HG03025 (cell line): ENCODE results near the gene TSHZ2.

ENCODE experiments used
- ATAC-seq: cut with Tn5 transposase; IDR thresholded peaks from one replicate; pipeline ENCODE4 v1.9.1; 2021; ENCODE audit warnings: mild to moderate bottlenecking, moderate library complexity; ENCODE audit not compliant: unreplicated experiment, low FRiP score

TSHZ2 gene

DNA sequence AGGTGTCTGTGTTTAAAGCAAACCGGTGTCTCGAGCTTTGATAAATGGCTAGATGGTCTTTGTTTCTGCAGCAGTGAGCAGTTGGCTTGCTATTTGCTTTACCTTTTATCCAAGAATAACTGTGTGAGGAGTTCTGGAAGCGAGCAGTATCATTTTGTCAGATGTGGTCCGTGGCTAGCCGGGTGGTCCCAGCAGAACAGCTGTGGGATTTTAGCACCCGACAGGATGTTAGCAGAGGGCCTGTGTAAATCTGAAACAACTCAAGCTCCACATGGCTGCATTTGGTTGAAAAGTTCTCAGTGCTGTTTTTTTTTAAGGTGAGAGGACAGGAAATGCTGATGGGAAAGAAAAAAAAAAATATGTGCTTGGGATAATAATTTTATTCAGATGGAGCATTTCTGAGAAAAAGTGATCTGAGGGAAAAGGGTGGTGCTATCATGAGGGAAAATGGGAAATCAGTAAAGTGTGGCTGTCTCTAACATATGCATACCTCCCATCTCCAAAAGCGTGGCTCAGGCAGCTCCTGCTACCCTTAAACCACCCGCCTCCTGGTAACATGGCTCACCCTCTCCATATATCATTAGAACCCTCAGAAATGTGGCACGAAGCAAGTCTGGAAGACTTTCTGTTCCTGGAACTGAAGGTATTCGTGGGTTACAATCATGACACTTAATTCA is 215.4 kb downstream of the TSHZ2 start:
- no peak for ATAC-seq

DNA sequence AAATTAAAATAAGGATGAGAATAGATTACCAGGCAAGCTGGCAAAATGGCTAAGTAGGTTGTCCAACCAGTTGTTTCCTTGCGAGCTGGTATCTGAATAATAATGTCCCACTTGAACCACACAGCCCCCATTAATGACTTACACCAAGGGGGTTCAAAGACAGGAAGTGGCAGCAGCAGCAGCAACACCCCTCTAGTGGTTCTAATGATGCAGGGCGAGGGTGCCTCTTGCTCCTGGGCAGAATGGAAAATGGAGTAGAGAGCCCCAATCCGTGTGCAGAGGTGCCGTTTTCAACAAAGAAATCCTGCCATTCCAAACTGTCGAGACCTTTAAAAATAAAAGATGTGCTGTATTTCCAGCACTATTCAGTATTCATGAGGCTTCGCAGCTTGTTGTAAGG is 218.1 kb downstream of the TSHZ2 start:
- no peak for ATAC-seq

DNA sequence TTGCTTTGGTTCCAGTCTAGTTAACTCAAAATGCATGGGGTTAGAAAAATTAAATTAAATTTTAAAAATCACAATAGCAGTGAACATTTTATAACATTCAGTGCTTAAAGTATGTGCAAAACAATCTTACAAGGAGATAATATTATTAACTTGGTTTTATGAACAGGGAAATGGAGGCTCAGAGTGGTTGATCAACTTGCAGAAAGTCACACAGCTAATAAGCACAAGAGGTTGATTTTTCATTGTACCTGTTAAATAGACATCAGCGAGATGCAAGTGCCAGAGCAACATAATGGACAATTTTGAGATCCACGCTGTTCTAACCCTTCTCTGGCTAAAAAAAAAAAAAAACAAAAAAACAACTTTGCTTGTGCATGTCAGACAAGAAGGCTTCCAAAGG is 219.8 kb downstream of the TSHZ2 start:
- ATAC-seq, result no peak

DNA sequence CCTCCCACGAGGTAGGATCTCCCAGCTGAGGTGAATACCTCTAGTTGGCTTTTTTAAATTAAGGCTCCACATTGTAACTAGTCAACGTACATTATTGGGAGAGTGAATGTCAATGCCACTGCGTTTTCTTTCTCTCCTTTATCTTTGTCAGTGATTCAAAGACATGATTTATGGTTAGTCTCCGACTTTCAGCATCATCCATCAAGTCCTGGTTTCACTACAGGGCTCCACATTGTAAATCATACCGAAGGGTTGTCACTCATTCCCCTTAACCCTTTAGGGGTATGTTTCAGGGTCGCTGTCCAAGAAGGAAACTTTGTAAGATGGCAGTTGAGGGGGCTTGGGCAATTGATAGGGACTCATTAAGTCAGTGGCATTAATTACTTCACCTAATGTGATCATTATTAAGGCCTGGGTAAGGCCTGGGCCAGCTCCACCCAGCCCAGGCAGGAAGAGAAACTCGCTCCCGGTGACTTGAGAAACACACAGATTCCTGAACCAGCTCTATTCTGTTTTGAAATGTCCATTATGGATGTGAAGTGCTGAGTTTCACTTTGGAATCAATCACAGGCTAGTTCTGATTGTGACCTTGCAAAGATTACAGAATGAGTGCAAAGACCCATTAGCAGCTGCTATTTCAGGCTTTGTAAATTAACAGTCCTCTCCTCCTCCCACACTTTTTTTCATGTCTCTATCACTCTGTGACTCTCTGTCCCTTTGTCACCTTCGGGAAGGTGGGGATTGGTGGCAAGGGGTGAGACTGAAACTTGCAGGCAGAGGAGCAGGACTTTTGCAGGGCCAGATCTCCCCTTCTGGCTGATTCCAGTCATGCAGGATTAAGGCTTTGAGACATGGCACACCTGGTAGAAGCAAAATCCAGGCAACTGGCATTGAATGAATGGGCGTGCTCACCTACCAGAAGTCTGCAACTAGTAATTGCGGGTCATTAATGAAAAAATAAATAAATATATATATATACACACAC is 222.4 kb downstream of the TSHZ2 start:
- no peak for ATAC-seq

DNA sequence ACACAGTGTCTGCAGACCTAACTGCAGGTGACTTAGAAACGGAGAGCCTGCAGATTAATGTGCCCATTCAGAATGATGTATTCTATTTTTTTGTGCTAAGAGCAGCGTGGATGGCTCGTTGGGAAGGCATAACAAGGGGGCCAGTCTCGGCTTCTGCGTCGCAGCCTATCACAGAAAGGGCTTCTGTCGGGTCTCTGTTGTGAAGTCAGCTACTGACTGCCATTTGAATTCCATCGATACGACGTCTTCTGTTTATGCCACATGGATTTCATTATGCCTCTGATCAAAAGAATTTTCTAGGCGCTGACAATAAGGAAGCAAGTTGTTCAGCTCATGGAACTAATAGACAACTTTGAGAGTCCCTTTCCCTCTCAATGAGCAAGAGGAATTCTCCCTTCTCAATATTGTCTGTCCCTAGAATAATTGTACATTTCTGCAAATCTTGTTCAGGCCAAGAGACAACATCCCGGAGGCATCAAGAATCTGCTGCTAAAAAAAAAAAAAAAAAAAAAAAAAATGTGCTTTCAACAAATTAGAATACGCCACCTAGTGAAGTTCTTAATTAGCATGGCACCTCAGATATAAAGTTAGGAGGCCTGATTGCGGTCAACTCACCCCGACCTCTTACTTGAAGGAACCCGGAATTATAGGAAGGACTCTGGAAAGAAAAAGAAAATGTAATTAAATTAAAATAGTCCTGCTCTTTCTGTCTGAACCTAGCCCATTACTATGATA is 223.9 kb downstream of the TSHZ2 start:
- ATAC-seq, result no peak

DNA sequence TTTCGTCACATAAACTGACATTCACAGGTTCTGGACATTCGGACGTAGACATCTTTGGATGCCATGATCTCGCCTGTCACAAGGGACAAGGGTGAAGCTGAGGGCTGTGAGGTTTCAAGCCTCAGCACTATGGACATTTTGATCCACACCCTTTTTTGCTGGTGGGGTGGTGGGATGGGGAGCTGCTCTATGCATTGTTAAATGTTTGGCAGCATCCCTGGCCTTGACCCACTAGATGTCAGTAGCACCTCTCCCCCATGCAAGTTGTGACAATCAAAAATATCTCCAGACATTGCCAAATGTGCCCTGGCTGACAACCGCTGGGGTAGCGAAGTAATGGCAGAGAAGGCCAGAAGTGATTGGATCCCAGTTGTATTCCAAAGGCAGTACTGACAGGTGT is 229.4 kb downstream of the TSHZ2 start:
- no peak for ATAC-seq

DNA sequence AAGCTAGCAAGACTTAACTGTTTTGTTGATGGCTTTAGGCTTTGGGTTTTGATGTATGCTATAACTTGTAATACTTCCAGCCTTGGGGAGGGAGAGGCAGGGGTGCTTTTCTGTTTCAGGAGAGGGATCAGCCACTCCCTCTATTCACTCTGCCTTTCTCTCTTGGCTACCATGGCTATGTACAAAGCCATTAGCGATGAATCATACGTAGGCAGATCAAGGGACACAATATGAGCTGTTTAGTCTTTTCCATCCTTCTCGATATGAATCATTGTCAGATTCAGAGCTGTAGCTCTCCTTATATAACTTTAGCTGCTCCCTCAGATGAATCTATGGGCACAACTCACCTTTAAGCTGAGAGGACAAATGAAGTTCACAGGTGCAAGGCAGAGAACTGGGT is 230.6 kb downstream of the TSHZ2 start:
- ATAC-seq, result no peak

DNA sequence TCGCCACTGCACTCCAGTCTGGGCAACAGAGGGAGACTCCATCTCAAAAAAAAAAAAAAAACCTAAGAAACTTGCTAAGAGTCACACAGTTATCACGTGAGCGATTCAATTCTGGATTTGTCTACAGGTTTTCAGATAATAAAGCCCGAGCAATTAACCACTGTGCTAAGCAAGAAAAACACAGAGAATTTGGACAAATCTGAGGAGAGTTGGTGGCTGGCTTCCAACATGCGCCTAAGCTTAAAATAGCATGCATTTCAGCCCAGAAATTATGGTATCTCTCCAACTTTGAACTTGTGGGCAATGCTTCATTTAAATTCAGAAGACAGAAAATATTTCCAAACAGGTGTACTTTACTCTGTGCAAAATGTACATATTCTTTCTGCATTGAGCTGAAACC is 232.9 kb downstream of the TSHZ2 start:
- no peak for ATAC-seq

DNA sequence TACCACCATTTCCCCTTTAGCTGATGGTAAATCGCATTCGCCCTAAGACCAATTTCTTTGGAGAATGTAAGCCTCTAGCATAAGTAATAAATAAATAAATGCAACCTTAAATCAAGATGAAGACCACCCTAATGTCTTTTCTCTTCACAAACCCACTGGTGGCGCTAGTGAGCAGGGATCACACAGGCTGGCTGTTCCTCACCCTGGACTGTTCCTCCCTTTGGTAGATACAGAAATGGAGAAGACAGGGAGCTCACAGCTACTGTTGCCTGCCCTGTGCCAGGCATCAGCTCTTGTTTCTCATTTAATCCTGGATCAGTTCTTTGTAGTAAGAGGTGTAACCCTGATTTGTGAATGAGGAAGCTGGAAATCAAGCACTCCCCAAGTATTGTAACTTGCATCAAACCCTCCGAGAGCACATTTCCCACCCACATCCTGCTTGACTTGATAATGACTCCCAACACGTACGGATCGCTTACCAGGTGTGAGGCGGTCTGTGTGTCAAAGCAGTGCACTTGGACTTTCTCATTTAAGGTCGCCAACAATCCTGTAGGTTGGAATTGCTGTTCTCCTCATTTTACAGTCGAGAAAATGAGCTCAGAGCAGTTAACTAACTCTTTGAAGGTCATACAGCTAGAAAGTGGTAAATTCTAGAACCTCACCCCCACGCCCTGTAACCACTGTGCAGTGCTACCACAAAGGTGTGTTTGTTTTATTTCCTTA is 236.1 kb downstream of the TSHZ2 start:
- ATAC-seq, result no peak

DNA sequence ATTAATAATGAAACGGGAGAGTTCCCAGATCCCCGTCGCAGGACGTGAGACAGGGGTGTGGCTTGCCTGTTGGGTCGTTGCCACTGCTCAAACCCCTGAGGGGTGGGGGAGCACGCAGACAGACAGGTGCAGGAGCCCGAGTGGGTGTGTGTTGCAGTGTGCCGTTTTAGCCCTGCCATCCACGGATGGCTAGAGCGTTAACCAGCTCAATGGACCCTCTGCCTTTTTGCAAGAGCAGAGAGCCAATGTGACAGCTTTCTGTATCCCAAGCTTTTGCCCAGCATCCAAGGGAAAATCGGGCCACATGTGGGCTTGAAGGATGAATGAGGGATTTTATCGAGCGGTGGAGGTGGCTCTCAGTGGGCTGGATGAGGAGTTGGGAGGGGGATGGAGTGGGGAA is 237.9 kb downstream of the TSHZ2 start:
- ATAC-seq, result no peak

DNA sequence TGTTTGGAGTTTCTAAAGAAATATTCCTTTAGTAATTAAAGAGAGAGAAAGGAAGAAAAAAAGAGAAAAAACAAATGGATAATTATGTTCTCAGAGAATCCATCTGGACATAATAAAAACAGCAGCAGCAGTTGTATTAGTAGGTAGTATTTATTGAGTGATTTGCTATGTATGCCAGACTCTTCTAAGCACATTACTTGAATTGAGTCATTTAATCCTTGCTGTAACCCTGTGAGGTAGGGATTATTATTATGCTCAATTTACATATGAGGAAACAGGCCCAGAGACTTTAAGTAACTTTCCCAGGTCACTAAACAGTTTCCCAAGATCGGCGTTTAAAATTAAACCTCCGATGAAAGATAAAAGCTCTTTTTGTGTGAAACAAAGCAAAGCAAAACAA is 238.8 kb downstream of the TSHZ2 start:
- ATAC-seq, result no peak

DNA sequence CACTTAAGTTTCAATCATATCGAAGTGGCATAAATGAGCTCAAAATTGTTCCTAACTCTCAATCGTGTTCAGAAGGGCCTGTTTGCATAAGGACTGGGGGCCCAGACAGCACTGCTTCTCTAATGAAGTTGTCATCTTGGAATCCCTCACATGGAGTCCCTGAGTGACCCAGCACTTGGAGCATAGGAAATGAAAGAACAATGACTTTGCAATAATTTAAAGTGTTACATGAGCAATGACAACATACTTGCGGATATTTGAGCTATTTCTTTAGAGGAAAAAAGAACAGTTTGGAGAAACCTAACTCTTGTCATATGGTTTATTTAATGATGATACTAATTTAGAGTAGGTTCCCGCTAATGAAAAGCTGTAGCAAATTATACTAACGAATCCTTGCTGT is 239.9 kb downstream of the TSHZ2 start:
- ATAC-seq, result no peak

DNA sequence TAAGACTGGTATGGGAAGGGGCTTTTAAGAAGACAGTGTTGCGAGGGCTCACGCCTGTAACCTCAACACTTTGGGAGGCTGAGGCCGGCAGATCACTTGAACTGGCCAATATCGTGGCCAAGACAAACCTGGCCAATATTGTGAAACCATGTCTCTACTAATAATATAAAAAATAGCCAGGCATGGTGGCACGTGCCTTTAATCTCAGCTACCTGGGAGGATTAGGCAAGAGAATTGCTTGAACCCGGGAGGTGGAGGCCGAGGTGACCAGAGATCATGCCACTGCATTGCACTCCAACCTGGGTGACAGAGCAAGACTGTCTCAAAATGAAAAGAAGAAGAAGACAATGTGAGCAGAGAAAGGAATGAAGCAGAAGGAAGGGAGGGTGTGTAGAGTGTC is 242.2 kb downstream of the TSHZ2 start:
- ATAC-seq, result no peak

DNA sequence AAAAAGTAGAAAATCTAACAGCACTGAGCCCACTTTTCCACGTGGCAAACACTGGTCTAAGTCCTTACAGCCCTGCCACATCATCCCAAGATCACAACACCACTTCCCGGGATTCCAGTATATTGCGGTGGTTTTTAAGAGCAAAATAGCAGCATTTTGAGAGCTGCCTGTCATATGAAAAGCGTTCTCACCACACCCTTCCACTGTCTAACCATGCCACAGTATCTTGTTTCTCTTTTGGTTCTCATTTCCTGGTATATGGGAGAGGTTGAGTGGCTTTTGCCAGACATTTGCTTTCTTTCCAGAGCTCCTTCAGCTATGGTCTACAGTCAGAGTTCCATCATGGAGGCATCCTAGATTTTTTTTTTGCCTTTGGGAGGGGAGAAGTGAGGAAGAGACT is 243.0 kb downstream of the TSHZ2 start:
- no peak for ATAC-seq

DNA sequence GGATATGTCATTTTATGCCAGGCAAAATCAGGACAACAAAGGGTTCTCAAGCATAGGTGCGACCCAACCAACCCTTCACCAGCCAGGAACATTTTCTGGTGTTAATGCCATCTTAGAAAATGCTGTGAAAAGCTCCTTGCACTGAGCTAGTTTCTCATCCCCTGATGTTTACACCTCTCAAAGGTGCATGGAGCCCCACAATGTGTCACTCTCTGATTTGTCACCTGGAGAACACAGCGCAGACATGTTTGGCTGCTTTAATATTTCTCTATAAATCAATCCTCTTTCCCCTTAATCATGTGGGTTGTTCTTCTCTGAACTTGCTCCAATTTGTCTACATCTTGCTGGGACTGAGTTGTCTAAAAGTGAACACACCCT is 244.3 kb downstream of the TSHZ2 start:
- no peak for ATAC-seq

DNA sequence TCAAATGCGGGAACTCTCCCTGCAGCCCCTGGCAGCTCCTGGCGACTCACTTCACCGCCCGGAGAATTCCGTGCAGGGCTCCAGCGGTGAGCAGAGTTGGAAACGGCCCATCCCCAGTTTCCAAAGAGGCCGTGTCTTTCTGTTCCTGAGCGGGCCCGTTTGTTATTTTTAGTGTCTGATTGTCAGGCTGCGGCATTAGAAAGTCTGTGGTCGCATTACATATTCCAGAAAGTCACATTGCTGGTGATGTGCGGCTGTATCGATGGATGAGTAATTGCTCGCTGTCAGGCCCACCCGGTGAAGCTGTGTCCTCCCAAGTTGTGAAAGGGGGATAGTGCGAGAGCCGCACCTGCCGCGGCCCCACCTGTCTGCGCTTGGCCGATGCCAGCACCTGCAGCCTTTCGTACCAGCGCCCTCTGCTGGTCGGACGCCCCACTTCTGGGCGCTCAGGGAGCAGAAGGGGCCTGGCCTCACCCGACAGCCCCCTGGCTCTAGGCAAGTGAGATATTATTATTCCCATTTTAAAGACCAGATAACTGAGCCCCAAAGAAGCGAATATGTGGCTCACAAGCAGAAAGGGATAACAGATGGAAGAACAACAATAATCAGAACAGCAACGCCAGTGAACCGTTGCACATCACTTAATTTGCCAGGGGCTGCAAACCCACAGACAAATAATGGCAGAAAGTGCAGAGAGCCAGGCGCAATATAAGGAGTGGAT is 244.9 kb downstream of the TSHZ2 start:
- ATAC-seq, result no peak

DNA sequence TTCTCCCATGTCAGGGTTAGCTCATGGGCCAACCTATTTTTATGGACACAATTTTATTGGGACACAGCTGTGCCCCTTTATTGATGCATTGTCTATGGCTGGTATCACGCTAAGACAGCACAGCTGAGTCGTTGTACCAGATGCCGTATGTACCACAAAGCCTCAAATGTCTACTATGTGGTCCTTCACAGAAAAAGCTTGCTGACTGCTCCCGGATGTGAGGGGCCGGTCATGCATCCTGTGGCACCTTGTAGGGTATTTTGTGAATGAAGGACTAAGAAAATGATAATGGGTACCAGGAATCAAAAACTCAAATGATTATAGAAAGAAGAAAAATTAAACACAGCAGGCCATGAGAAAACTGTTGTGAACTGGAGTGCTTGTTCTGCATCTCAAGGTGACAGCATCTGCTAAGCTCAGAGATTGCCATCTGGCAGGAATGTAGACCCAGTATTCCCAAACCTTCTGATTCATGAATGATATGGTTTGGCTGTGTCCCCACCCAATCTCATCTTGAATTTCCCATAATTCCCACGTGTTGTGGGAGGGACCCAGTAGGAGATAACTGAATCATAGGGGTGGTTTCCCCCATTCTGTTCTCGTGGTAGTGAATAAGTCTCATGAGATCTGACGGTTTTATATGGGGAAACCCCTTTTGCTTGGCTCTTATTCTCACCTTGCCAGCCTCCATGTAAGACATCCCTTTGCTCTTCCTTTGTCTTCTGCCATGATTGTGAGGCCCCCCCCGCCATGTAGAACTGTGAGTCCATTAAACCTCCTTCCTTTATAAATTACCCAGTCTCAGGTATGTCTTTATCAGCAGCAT is 248.5 kb downstream of the TSHZ2 start:
- no peak for ATAC-seq

DNA sequence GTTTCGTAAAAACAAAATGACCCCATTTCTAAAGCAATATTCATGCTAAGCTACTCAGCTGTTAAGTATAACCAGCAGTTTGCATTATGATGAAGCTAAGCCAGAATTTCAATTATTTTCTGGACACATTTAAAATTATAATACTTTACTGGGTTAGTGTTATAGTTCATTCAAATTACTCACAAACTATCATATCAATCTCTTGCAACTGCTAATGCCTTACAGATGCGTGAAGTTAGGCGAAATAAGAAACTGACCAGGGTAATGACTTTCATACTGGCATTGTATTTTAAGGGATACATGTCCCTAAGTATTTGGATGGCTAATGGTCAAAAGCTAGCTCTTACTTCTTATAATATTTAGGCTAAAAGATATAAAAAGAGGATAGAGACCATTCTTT is 249.6 kb downstream of the TSHZ2 start:
- ATAC-seq, result no peak

DNA sequence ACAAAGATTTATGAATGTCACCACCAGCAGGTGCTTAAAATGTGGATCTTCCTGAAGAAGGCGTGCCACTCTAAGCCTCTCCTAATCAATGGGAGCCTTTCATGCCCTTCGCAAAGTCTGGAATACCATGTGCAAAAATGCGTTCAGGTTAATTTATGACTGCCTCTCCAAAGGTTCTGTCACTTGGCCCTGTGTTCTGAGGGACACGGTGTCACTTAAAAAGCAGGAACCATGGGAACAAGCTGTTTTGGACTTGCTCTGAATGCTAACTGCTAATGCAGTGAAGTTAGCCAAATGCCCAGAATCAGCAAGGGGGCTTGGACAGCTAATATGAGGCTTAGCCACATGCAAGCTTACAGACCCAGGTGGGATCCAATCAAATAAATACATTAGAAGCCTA is 250.3 kb downstream of the TSHZ2 start:
- no peak for ATAC-seq
